ENCODE data around the gene TXLNG.
A peak's percentile ranks its signal among the peaks of the same experiment; 100 is the strongest.

The TXLNG gene

DNA sequence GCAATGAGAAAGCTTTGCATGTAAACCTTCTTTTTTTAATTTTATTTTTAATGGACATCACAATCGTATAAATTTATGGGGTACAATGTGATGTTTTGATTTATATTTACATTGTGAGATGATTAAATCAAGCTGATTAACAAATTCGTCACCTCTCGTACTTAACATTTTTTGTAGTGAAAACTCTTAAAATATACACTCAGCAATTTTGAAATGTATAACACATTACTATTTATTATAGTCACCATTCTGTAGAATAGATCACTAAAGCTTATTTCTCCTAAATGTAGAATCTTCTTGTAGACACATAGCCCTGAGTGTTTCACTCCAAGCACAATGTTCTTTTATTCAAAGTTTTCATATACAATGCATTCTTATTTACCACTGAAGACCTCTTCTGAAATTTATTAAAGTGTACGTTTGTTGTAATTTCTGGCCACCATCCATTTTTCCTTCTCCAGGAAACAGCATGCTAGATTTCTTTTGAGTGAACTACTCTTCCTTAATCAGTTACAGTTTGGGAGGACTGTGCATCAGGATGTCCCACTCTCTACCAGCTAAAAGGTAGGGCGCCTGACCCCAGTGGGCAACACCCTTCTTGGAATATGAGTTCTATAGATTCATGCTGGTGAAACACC lies 88.3 kb downstream of the TXLNG start:
- no peak for DNase-seq (ENCODE audit: low read depth, low spot score)
- in situ Hi-C loops (cut with HindIII; ENCODE audit: low sequenced_read_pairs), result no loop called here
- TF ChIP-seq, protein P1, sequence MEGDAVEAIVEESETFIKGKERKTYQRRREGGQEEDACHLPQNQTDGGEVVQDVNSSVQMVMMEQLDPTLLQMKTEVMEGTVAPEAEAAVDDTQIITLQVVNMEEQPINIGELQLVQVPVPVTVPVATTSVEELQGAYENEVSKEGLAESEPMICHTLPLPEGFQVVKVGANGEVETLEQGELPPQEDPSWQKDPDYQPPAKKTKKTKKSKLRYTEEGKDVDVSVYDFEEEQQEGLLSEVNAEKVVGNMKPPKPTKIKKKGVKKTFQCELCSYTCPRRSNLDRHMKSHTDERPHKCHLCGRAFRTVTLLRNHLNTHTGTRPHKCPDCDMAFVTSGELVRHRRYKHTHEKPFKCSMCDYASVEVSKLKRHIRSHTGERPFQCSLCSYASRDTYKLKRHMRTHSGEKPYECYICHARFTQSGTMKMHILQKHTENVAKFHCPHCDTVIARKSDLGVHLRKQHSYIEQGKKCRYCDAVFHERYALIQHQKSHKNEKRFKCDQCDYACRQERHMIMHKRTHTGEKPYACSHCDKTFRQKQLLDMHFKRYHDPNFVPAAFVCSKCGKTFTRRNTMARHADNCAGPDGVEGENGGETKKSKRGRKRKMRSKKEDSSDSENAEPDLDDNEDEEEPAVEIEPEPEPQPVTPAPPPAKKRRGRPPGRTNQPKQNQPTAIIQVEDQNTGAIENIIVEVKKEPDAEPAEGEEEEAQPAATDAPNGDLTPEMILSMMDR (IDR thresholded peaks at IDR 0.05; ENCODE audit: low read depth, low read length), result no peak
- no peak overlapping the region for H3K4me3 ChIP-seq (ENCODE audit: low read depth, low read length)

DNA sequence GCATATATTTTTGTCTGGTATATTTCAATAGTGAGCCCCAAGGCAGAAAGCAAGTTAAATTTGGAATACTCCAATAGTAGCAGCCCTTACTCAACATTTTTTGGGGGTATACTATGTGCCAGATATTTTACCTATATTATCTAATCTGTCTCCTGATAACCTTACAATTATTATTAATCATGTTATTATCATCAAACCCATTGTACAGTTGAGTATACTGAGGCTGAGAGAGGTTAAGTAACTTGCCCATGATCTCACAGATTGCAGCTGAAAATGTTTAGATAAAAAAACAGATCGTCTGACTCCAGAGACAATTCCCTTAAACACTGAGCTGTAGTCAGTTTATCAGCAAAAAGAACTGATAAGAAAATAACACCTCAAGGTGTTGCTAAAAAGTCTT lies 90.4 kb downstream of the TXLNG start:
- no peak overlapping the region for H3K4me3 ChIP-seq (ENCODE audit: low read depth, low read length)
- in situ Hi-C loops (cut with HindIII; ENCODE audit: low sequenced_read_pairs), result no loop called here
- TF ChIP-seq, protein P1 (IDR thresholded peaks at IDR 0.05; ENCODE audit: low read depth, low read length), result no peak
- DNase-seq (ENCODE audit: low read depth, low spot score), result no peak

DNA sequence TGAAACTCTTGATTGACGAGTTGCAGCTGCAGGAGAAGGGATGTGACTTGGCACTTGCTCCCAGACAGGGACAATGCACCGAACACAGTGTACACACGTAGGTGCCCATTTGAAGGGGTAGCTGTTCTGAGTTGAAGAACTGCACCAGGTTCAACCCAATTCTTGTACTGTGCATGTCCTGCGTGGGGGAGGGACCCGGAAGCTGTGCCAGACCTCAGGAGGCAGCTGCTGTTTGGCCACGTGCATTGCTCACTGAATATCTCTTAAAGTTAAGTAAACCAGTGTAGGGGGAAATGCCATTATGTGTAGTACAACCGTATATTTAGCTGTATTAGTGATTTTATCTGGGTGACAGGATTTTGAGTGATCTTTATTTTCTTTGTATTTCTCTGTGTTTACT lies 95.9 kb downstream of the TXLNG start:
- peak overlapping the region; percentile 43 for H3K4me3 ChIP-seq (ENCODE audit: low read depth, low read length)
- in situ Hi-C loops (cut with HindIII; ENCODE audit: low sequenced_read_pairs), result no loop called here
- TF ChIP-seq, protein P1 (IDR thresholded peaks at IDR 0.05; ENCODE audit: low read depth, low read length), result no peak
- DNase-seq (ENCODE audit: low read depth, low spot score), result peak; percentile 19

DNA sequence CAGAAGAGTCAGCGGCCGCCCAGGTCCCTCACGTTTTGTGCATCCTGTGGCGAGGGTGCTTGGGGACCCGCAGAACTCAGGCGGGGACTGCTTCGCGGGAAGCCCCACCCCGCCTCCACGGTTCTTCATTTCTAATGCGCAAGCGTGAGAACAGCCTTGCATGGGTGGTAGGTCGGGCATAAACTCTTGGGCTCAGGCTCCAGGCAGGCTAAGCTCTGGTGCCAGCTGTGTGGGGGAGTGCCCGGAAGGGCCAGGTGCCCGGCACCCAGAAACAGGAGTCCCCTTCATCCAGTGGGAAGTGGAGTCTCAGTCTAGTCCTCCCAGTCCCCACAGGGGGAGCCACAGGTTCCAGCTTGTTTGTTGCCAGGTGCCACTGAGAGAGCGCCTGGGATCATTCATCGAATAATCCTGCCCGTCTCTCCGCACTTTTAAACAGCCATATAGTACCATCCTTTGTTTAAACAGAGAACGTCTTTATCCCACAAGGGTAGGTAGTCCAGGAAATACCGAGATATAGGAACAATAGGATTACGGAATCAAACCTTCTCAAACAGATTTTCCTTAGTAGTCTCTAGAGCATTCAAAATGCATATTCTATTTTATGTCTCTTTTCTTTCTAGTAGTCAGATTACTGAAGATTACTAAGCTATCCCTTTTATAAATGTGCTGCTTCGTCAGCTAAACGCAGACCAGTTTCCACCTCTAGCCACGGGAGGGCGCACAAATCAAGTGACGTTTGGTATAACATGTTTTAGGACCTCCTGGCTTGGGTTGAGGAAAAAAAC lies 96.6 kb downstream of the TXLNG start:
- TF ChIP-seq, protein P1 (IDR thresholded peaks at IDR 0.05; ENCODE audit: low read depth, low read length), result peak; percentile 74
- peak; percentile 64 for DNase-seq (ENCODE audit: low read depth, low spot score)
- peak overlapping the region; percentile 43 for H3K4me3 ChIP-seq (ENCODE audit: low read depth, low read length)
- in situ Hi-C loops (cut with HindIII; ENCODE audit: low sequenced_read_pairs), result no loop called here

DNA sequence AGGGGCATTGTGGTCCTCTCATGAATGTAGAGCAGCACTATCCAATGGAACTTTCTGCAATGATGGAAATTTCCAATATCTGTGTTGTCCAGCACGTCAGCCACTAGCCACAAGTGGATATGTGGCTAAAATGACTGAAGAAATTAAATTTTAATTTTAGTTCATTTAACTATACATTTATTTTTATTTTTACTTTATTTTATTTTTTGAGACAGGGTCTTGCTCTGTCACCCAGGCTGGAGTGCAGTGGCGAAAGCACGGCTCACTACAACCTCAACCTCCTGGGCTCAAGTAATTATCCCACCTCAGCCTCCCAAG lies 97.2 kb downstream of the TXLNG start:
- no peak for DNase-seq (ENCODE audit: low read depth, low spot score)
- in situ Hi-C loops (cut with HindIII; ENCODE audit: low sequenced_read_pairs), result no loop called here
- H3K4me3 ChIP-seq (ENCODE audit: low read depth, low read length), result no peak overlapping the region
- TF ChIP-seq, protein P1 (IDR thresholded peaks at IDR 0.05; ENCODE audit: low read depth, low read length), result no peak

DNA sequence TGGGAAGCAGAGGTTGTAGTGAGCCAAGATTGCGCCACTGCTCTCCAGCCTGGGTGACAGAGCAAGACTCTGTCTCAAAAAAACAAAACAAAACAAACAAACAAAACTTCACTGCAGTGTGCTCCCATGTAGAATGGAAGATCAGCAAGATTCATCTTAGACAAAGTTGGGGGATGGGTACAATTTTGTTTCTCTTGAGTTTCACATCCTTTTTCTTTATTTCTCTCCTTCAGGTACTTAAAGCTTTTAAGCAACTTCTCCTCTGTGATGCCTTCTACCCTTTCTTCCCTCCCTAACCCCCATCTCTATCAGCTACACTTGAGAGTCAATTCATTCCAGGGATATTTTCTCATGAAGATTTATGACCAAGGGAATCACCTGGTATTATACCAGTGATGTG lies 99.4 kb downstream of the TXLNG start:
- TF ChIP-seq, protein P1 (IDR thresholded peaks at IDR 0.05; ENCODE audit: low read depth, low read length), result no peak
- no peak overlapping the region for H3K4me3 ChIP-seq (ENCODE audit: low read depth, low read length)
- in situ Hi-C loops (cut with HindIII; ENCODE audit: low sequenced_read_pairs), result no loop called here
- DNase-seq (ENCODE audit: low read depth, low spot score), result no peak
